Subcutaneous abdominal adipose tissue (tissue), 5 donors: ENCODE results near the gene ITIH2.
A peak's percentile ranks its signal among the peaks of the same experiment; 100 is the strongest.
"Not testable (repeated sequence)": the region's sequence is repeated elsewhere in the genome, so short reads cannot be mapped to it uniquely, and the experiment has no call there.

ENCODE experiments used
- H3K27ac ChIP-seq: one replicate; pipeline ENCODE4 v1.7.0; 2013; ENCODE audit warnings: low read depth, mild to moderate bottlenecking, inconsistent platforms, low read length, moderate library complexity
- H3K27me3 ChIP-seq, 5 donors: one replicate each; pipeline ENCODE4 v1.7.0; 2013; ENCODE audit warnings: low read length in 5 of 5, inconsistent platforms in 1 of 5; ENCODE audit not compliant: control insufficient read depth in 5 of 5, insufficient read depth in 4 of 5
- H3K36me3 ChIP-seq, 5 donors: one replicate each; pipeline ENCODE4 v1.7.0; 2013; ENCODE audit warnings: low read length in 5 of 5; ENCODE audit not compliant: control insufficient read depth in 5 of 5, insufficient read depth in 5 of 5
- H3K4me1 ChIP-seq, 5 donors: one replicate each; pipeline ENCODE4 v1.7.0; 2013; ENCODE audit warnings: low read length in 5 of 5, mild to moderate bottlenecking in 3 of 5, moderate library complexity in 1 of 5; ENCODE audit not compliant: control insufficient read depth in 5 of 5, insufficient read depth in 5 of 5
- H3K4me3 ChIP-seq, 5 donors: one replicate each; pipeline ENCODE4 v1.7.0; 2013; ENCODE audit warnings: low read length in 5 of 5, low read depth in 1 of 5
- H3K9ac ChIP-seq, 5 donors: one replicate each; pipeline ENCODE4 v1.7.0; 2013; ENCODE audit warnings: low read length in 5 of 5, mild to moderate bottlenecking in 4 of 5, moderate library complexity in 3 of 5
- H3K9me3 ChIP-seq, 5 donors: one replicate each; pipeline ENCODE4 v1.7.0; 2013; ENCODE audit warnings: low read length in 5 of 5; ENCODE audit not compliant: control insufficient read depth in 5 of 5
- donor health status: healthy.
- donor health status: healthy.
- donor health status: healthy.
- donor health status: healthy.
- donor health status: healthy.

The ITIH2 gene

DNA sequence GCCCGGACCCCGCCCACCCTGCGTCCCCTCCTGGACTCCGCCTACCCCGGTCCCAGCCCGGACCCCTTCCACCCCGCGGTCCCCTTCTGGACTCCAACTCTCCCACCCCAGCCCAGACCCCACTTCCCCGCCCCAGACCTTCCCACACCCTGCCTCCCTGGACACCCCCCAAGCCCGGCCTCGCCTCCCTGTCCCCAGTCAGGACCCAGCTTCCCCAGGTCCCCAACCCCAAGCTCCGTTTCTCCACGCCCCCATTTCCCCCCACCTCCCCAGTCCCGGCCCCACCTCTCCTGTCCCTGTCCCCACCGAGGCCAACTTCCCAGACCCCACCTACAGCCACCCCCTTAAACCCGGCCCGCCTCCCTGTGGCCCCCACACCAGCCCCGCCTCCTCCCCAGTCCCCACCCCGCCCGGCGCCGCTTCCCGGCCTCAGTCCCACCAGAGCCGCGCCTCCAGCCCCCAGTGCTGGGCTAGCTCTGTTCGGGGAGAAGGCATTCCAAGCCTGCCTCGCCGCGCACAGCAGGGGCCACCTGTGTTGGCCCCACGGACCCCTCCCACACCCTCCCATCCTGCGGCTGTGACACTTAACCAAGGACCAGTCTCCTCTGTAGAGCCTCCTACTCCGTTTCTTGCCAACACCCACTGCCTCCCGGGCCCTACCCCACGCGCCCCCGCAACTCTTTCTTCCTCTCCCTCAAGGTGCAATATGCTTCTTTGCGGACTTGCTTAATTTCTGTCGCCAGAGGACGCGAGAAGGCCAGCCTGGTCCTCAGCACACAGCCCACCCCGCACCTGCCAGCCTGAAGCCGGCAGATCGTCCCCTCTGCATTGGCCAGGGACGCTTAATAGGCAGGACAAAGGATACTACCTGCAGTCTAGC lies 35.6 kb upstream of the ITIH2 start:
- H3K27me3 ChIP-seq = peaks cover 0 to 6% (median 0%) of the 10 kb centered on the region in 5 donors
- peak overlapping the region in 1 of 5 donors; percentile 68 for H3K9ac ChIP-seq
- peaks cover 2 to 41% (median 39%) of the 10 kb centered on the region in 5 donors for H3K4me1 ChIP-seq
- H3K27ac ChIP-seq = peak overlapping the region; percentile 68
- H3K9me3 ChIP-seq = peaks cover 0 to under 1% (median 0%) of the 10 kb centered on the region in 5 donors
- H3K36me3 ChIP-seq = no peaks in the 10 kb centered on the region
- H3K4me3 ChIP-seq = peak overlapping the region in 4 of 5 donors; percentile 40 to 51 (median 46)

DNA sequence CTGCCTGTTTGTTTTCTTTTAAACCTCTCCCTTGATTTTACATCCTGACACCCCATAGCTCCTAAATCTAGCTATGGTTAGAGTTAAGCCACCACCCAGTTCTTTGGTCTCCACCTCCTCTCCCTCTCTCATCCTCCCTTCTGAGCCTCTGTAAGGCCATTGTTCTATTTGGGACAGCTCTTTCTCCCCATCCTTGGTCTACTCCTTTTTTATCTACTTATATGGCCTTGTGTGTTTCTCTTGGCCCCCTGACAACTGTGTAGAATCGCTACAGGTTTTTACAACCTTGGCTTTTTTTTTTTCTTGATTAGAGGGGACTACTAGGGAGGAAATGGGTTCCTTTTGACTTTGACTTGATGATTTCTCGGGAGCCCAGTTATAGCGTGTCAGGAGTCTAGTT lies 33.0 kb upstream of the ITIH2 start:
- H3K27me3 ChIP-seq = peaks cover 0 to 4% (median 0%) of the 10 kb centered on the region in 5 donors
- no peak overlapping the region for H3K27ac ChIP-seq
- no peaks in the 10 kb centered on the region for H3K9me3 ChIP-seq
- no peak overlapping the region for H3K4me3 ChIP-seq
- no peaks in the 10 kb centered on the region for H3K36me3 ChIP-seq
- H3K4me1 ChIP-seq = peaks cover 0 to 20% (median 16%) of the 10 kb centered on the region in 5 donors
- no peak overlapping the region for H3K9ac ChIP-seq

DNA sequence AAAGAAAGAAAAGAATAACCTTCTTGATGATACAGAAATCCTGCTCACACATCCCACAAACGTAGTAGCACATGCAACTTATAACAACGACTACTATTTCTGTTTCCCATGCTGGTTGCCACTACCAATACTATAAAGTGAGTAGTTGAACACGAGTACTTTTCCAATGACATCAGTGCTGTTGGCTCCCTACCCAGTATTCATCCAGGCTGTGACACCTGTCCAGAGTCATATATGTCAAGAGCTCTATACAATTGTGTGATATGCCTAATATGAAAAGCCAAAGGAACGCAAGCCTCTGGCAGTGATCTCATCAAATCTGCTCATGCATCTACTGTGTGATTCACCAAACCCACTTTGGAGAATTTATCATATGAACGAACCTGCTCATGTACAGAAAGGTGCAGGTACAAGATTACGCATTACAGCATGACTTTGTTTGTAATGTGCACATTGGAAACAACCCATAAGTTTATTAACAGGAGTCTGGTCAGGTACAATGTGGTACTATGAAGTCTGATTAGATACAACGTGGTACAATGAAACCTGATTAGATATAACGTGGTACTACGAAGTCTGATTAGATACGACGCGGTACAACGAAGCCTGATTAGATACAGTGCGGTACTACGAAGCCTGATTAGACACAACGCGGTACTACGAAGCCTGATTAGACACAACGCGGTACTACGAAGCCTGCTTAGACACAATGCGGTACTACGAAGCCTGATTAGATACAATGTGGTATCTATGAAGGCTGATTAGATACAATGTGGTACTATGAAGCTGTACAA lies 30.6 kb upstream of the ITIH2 start:
- no peak overlapping the region for H3K4me3 ChIP-seq
- no peak overlapping the region for H3K27ac ChIP-seq
- H3K36me3 ChIP-seq = no peaks in the 10 kb centered on the region
- H3K4me1 ChIP-seq = peaks cover 0 to 8% (median 5%) of the 10 kb centered on the region in 5 donors
- no peak overlapping the region for H3K9ac ChIP-seq
- no peaks in the 10 kb centered on the region for H3K9me3 ChIP-seq
- H3K27me3 ChIP-seq = peaks cover 0 to 5% (median 0%) of the 10 kb centered on the region in 5 donors

DNA sequence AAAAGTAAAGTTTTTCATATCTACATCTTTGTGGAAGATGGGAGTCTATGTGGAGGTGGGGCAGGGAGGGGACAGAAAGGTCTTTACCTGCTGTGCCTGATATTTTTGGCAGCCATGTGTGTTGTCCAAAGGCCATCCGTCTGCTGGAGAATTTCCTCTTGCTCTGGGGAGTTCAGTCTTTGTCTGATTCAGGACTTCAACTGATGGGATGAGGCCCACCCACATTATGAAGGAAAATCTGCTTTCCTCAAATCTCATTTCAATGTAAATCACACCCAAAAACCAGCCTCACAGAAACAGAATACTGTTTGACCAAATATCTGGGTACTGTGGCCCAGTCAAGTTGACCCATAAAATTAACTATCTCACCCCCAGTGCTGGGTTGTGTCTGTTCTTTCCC lies 23.9 kb upstream of the ITIH2 start:
- no peak overlapping the region for H3K27ac ChIP-seq
- H3K4me1 ChIP-seq = no peaks in the 10 kb centered on the region
- no peaks in the 10 kb centered on the region for H3K36me3 ChIP-seq
- H3K9ac ChIP-seq = no peak overlapping the region
- H3K4me3 ChIP-seq = no peak overlapping the region
- no peaks in the 10 kb centered on the region for H3K9me3 ChIP-seq
- H3K27me3 ChIP-seq = peaks cover 0 to 3% (median 0%) of the 10 kb centered on the region in 5 donors

DNA sequence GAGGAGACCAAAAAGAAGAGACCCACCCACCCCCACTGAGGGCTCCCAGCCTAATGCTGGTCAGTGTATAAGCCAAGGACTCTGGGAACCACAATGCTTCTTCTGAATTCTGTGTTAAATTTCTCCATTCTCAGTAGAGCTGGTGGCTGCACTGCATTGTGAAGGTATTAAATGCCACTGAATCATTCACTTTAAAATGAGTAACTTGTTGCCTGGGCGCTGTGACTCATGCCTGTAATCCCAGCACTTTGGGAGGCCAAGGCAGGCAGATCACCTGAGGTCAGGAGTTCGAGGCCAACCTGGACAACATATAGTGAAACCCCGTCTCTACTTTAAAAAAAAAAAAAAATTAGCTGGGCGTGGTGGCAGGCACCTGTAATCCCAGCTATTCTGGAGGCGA lies 23.0 kb upstream of the ITIH2 start:
- not testable (repeated sequence) for H3K27ac ChIP-seq, H3K9me3 ChIP-seq, H3K4me1 ChIP-seq, H3K9ac ChIP-seq, H3K4me3 ChIP-seq, H3K27me3 ChIP-seq, H3K36me3 ChIP-seq

DNA sequence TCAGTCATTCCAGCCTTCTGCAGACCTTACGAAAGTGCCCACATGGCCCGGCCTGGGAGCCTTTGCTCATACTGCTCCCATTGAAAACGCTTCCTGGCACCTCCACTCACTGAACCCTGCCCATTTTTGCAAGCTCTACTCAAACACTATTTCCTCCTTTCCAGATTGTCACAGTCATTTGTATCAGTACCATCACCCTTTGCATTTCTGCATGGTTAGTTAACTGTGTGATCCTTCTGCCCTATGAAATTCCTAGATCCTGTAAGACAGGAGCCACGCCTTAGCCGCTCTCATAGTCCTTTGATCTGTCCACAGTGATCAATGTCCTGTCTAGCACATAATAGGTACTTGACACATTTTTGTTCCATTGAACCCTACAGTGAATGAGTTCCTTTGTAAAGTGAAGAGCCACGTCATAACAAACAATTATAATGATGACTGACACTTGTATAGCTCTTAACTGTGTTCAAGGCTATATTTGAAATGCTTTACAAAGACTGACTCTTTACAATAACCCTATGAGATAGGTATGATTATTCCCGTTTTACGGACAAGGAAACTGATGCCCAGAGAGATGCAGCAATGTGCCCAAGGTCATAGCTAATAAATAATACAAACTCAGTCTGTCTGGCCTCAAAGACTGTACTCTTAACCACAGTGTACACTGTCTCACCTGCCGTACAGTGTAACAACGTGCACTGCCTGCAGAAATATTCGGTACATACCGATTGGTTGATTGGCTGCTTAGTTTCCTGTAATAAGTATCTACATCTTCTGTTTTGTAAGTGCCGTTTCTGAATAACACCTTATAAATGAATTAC lies 16.6 kb upstream of the ITIH2 start:
- Histone ChIP-seq H3K4me1 (peaks cover 0 to 8% (median 6%) of the 10 kb centered on the region in 5 donors), H3K27me3 (no peaks in the 10 kb centered on the region), H3K9ac (no peak overlapping the region), H3K36me3 (no peaks in the 10 kb centered on the region), H3K27ac (peak overlapping the region; percentile 38), H3K9me3 (peaks cover 0 to 5% (median 0%) of the 10 kb centered on the region in 5 donors), H3K4me3 (no peak overlapping the region)

DNA sequence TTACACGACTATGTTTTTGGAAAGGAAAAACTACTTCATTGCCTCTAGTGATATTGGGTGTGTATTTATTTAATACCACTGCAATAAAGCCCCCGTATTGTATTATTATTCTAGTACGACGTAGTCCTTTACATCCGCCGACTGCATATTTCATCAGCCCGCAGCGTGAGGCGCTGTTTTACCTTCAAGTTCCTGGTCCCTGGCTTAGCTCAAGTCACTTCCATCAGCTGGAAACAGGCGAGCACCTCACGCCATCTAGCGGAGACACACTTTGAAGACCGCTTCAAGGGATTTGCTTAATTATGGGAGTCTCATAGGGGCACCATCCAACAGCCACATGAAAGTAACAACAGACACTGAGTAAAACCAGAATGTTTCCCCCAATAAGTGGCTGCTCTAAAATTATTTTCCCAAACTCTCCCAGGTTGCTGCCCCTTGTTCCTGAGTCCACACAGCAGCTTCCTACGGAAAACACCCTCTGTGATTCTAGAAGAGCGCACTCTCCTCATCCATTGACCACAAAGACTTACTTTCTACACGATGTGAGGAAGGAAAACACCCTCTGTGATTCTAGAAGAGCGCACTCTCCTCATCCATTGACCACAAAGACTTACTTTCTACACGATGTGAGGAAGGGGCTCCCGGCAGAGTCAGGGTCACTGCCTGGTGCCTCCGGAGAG lies 15.7 kb upstream of the ITIH2 start:
- peaks cover 0 to 6% (median 0%) of the 10 kb centered on the region in 5 donors for H3K9me3 ChIP-seq
- H3K36me3 ChIP-seq = no peaks in the 10 kb centered on the region
- no peak overlapping the region for H3K9ac ChIP-seq
- H3K27me3 ChIP-seq = no peaks in the 10 kb centered on the region
- H3K27ac ChIP-seq = no peak overlapping the region
- no peak overlapping the region for H3K4me3 ChIP-seq
- peaks cover 0 to 8% (median 6%) of the 10 kb centered on the region in 5 donors for H3K4me1 ChIP-seq

DNA sequence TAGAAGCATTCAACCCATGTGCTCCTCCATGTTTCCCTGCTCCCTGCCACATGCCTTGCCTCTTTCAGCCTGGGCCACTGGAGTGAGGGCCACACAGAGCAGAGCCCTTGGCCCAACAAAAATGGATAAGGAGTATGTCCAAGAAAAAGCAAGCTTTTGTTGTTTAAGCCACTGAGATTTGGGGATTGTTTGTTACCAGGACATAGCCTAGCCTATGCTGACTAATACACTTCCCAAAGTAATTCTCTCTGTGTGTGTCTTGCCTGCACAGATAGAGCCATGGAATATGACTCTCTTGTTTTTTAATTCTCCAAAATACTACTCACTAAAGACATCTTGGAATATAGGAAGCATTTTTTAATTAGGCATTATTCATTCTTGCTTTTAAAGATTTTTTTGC lies 13.5 kb upstream of the ITIH2 start:
- Histone ChIP-seq H3K27ac (no peak overlapping the region), H3K9me3 (peaks cover 0 to 16% (median 0%) of the 10 kb centered on the region in 5 donors), H3K4me1 (peaks cover 0 to 8% (median 6%) of the 10 kb centered on the region in 5 donors), H3K4me3 (no peak overlapping the region), H3K36me3 (no peaks in the 10 kb centered on the region), H3K9ac (no peak overlapping the region), H3K27me3 (no peaks in the 10 kb centered on the region)

DNA sequence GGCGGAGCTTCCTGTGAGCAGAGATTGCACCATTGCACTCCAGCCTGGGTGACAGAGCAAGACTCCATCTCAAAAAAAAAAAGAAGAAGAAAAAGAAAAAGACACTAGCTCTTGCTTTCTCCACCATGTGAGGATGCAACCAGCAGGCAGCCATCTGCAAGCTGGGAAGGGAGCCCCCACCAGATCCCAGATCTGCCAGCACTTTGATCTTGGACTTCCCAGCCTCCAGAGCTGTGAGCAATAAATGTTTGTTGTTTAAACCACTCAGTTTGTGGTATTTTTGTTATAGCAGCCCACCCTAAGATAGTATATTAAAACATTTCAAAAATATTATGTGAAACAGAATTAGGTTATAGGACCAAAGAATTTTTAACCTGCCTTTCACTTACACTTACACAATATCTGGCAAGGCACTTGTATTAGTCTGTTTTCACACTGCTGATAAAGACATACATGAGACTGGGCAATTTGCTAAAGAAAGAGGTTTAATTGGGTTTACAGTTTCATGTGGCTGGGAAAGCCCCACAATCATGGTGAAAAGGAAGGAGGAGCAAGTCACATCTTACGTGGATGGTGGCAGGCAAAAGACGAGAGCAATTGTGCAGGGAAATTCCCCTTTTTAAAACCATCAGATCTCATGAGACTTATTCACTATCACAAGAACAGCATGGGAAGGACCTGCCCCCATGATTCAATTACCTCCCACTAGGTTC lies 12.1 kb upstream of the ITIH2 start:
- H3K4me1 ChIP-seq, H3K27ac ChIP-seq, H3K27me3 ChIP-seq, H3K4me3 ChIP-seq, H3K9ac ChIP-seq, H3K36me3 ChIP-seq: not testable (repeated sequence)
- H3K9me3 ChIP-seq = peaks cover 0 to 16% (median 0%) of the 10 kb centered on the region in 5 donors
